Neural cell (in vitro differentiated cells): ENCODE results near the gene KCNIP4. TPM values are rescaled to one million over a fixed set of nuclear protein-coding genes. Genes with fewer than 3 reads are reported as not detected.

ENCODE experiments used
- H2AFZ ChIP-seq: fragments of 200-600, 300-800 bp; sonication (generic), shearing (Covaris generic); 2 replicates; pipeline ENCODE4 v1.6.0; 2014; ENCODE audit warnings: low read depth, mild to moderate bottlenecking, antibody characterized with exemption, low read length, moderate library complexity
- H3F3A ChIP-seq: fragments of 200-600 bp; shearing (Covaris generic); 2 replicates; pipeline ENCODE4 v1.6.1; 2016; ENCODE audit warnings: mild to moderate bottlenecking, moderate library complexity, mixed read lengths, antibody characterized with exemption, low read length; ENCODE audit not compliant: insufficient read depth, poor library complexity, severe bottlenecking
- H3K27ac ChIP-seq: fragments of 200-600, 300-800 bp; sonication (generic), shearing (Covaris generic); 2 replicates; pipeline ENCODE4 v1.5.1; 2014; ENCODE audit warnings: mild to moderate bottlenecking, low read length, moderate library complexity
- H3K27me3 ChIP-seq: fragments of 300-800, 200-600 bp; sonication (generic), shearing (Covaris generic); 2 replicates; pipeline ENCODE4 v1.6.0; 2014; ENCODE audit warnings: mild to moderate bottlenecking, low read depth, low read length, moderate library complexity; ENCODE audit not compliant: insufficient read depth
- H3K36me3 ChIP-seq: fragments of 300-800, 200-600 bp; sonication (generic), shearing (Covaris generic); 2 replicates; pipeline ENCODE4 v1.5.1; 2014; ENCODE audit warnings: mild to moderate bottlenecking, antibody characterized with exemption, low read length, moderate library complexity; ENCODE audit not compliant: insufficient read depth
- H3K4me2 ChIP-seq: fragments of 300-800, 200-600 bp; sonication (generic), shearing (Covaris generic); 2 replicates; pipeline ENCODE4 v1.6.0; 2014; ENCODE audit warnings: mild to moderate bottlenecking, low read length
- H3K4me3 ChIP-seq: fragments of 300-800, 200-600 bp; sonication (generic), shearing (Covaris generic); 2 replicates; pipeline ENCODE4 v1.5.1; 2014; ENCODE audit warnings: mild to moderate bottlenecking, low read length, moderate library complexity
- H3K79me2 ChIP-seq: fragments of 200-600 bp; shearing (Covaris generic); replicated peaks from 2 replicates; pipeline ENCODE4 v1.6.0; 2014; ENCODE audit warnings: mild to moderate bottlenecking, low read length, moderate library complexity; ENCODE audit not compliant: insufficient read depth
- H3K9ac ChIP-seq: fragments of 300-800, 200-600 bp; sonication (generic), shearing (Covaris generic); 2 replicates; pipeline ENCODE4 v1.6.1; 2016; ENCODE audit warnings: mild to moderate bottlenecking, low read length, mixed read lengths
- H3K9me2 ChIP-seq: fragments of 200-600 bp; shearing (Covaris generic); 2 replicates; pipeline ENCODE4 v1.6.1; 2016; ENCODE audit warnings: mild to moderate bottlenecking, low read length, mixed read lengths; ENCODE audit not compliant: insufficient read depth
- H3K9me3 ChIP-seq: fragments of 200-600, 300-800 bp; sonication (generic), shearing (Covaris generic); 2 replicates; pipeline ENCODE4 v1.6.1; 2016; ENCODE audit warnings: mild to moderate bottlenecking, mixed run types, low read length, moderate library complexity, mixed read lengths
- H4K20me1 ChIP-seq: fragments of 200-600 bp; shearing (Covaris generic); 2 replicates; pipeline ENCODE4 v1.6.1; 2016; ENCODE audit warnings: mild to moderate bottlenecking, mixed run types; ENCODE audit not compliant: insufficient read depth
- MXI1 ChIP-seq: fragments of 450-650 bp; conservative IDR thresholded peaks from 2 replicates; pipeline ENCODE4 v1.6.1; 2014; ENCODE audit warnings: antibody characterized with exemption, mild to moderate bottlenecking; ENCODE audit not compliant: poor library complexity, severe bottlenecking
- POLR2AphosphoS5 ChIP-seq: IDR thresholded peaks from 2 replicates; pipeline ENCODE4 v1.6.1; 2012
- RAD21 ChIP-seq: fragments of 450-650 bp; conservative IDR thresholded peaks from 2 replicates; pipeline ENCODE4 v1.6.1; 2014; ENCODE audit warnings: antibody characterized with exemption, mild to moderate bottlenecking, moderate library complexity
- SMC3 ChIP-seq: fragments of 450-650 bp; conservative IDR thresholded peaks from 2 replicates; pipeline ENCODE4 v1.6.1; 2014; ENCODE audit warnings: antibody characterized with exemption, mild to moderate bottlenecking, moderate library complexity; ENCODE audit not compliant: poor library complexity
- TAF1 ChIP-seq: IDR thresholded peaks from 2 replicates; pipeline ENCODE4 v1.6.1; 2012; ENCODE audit warnings: low read depth
- polyA plus RNA-seq: library from polyadenylated mRNA; depleted of rRNA; stranded (reverse); fragments of >200 nt; gene quantifications from 2 replicates; pipeline ENCODE4 v1.2.3, GENCODE V29; 2014
- TF ChIP-seq, protein P1 (sequence below): fragments of 450-650 bp; IDR thresholded peaks from 2 replicates; pipeline ENCODE4 v1.5.1; 2014; ENCODE audit warnings: antibody characterized with exemption, mild to moderate bottlenecking, moderate library complexity; ENCODE audit not compliant: poor library complexity, severe bottlenecking
- TF ChIP-seq, protein P2 (sequence below): IDR thresholded peaks from 2 replicates; pipeline ENCODE4 v1.6.1; 2012; ENCODE audit warnings: borderline replicate concordance

KCNIP4 gene
- polyA plus RNA-seq, 1 donor from 2014 or later, result 22.8 TPM

DNA sequence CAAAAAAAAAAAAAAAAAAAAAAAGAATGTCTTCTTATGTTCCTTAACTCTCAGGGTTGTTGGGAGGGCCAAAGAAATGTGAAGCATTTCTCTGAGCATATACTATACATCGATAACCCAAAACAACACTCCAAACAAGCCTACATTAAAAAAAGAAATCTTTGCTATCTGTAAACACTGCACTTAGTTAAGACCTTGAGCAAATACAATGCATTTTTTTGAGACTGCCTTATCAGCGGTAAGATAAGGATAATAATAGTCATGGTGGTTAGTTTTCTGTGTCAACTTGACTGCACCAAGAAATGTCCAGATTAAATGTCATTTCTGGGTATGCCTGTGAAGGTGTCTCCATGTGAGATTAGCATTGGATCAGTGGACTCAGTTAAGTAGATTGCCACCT is 706.4 kb downstream of the KCNIP4 start (continued):
- TF ChIP-seq MXI1 (no peak), SMC3 (no peak), POLR2AphosphoS5 (no peak)

DNA sequence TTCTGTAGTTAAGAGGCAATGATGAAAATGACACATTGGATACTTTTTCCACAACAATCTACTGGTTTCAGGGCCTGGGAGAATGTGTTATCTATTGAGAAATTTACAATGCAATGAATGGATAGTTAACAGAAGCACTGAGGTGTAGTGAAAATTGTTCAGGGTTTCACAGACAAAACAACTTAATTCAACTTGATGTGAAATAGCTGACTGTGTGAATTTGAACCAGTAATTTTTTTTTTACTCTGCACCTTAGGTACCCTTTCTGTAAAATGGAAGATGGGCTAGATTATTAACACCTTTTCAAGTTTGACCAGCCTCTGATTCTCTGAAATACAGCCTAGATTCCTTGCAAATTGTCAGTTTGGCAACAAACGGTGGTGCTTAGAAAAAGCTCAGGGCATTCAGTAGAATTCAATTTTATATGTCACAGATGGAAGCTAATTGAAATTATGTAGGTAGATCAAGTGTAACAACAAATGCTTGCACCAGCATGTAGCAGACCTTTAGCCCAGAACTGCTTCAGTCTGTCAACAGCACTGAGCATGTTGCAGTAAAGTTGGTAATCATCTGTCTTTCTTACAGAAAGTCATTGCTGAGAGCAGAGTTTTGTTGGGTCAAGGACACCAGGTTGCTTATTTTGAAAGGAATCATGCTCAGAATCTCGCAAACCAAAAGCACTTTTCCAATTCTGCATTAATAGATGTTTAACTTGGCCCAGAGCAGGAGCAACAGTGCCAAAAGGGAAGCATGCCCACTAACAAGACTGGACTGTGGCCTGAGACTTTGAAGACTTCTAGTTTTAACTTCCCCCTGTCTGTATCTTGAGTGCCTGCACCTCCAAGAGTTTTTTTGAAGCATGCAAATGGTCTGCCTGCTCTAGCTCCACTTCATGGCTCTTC is 721.7 kb downstream of the KCNIP4 start:
- no peak overlapping the region for H3K27ac ChIP-seq

DNA sequence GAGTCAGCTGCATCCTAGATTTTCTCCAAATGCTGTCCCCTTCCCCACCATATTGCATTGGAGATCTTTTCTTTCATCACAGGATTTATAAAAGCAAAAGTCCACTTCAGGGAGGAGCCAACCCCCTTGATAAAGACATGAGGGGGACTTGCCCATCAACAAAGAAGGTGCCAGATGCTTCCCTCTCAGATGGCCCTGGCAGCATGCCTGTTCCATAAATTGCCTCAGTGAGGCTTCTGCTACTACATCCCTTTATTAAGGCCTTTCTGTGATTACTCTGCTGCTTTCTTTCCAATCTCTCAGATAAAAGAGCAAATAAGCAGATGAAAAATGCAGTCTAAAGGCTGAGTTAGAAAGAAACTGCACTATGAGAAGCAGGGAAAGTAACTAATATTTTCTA is 736.7 kb downstream of the KCNIP4 start:
- TF ChIP-seq MXI1, result no peak
- no peak for TF ChIP-seq SMC3
- TF ChIP-seq, protein P1, sequence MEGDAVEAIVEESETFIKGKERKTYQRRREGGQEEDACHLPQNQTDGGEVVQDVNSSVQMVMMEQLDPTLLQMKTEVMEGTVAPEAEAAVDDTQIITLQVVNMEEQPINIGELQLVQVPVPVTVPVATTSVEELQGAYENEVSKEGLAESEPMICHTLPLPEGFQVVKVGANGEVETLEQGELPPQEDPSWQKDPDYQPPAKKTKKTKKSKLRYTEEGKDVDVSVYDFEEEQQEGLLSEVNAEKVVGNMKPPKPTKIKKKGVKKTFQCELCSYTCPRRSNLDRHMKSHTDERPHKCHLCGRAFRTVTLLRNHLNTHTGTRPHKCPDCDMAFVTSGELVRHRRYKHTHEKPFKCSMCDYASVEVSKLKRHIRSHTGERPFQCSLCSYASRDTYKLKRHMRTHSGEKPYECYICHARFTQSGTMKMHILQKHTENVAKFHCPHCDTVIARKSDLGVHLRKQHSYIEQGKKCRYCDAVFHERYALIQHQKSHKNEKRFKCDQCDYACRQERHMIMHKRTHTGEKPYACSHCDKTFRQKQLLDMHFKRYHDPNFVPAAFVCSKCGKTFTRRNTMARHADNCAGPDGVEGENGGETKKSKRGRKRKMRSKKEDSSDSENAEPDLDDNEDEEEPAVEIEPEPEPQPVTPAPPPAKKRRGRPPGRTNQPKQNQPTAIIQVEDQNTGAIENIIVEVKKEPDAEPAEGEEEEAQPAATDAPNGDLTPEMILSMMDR, result no peak
- no peak for TF ChIP-seq POLR2AphosphoS5
- TF ChIP-seq, protein P2, sequence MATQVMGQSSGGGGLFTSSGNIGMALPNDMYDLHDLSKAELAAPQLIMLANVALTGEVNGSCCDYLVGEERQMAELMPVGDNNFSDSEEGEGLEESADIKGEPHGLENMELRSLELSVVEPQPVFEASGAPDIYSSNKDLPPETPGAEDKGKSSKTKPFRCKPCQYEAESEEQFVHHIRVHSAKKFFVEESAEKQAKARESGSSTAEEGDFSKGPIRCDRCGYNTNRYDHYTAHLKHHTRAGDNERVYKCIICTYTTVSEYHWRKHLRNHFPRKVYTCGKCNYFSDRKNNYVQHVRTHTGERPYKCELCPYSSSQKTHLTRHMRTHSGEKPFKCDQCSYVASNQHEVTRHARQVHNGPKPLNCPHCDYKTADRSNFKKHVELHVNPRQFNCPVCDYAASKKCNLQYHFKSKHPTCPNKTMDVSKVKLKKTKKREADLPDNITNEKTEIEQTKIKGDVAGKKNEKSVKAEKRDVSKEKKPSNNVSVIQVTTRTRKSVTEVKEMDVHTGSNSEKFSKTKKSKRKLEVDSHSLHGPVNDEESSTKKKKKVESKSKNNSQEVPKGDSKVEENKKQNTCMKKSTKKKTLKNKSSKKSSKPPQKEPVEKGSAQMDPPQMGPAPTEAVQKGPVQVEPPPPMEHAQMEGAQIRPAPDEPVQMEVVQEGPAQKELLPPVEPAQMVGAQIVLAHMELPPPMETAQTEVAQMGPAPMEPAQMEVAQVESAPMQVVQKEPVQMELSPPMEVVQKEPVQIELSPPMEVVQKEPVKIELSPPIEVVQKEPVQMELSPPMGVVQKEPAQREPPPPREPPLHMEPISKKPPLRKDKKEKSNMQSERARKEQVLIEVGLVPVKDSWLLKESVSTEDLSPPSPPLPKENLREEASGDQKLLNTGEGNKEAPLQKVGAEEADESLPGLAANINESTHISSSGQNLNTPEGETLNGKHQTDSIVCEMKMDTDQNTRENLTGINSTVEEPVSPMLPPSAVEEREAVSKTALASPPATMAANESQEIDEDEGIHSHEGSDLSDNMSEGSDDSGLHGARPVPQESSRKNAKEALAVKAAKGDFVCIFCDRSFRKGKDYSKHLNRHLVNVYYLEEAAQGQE, result no peak
- H3K4me3 ChIP-seq, result no peak overlapping the region
- no peaks in the 10 kb centered on the region for H3K79me2 ChIP-seq
- no peak overlapping the region for H2AFZ ChIP-seq
- no peaks in the 10 kb centered on the region for H4K20me1 ChIP-seq
- no peak overlapping the region for H3K9ac ChIP-seq
- no peaks in the 10 kb centered on the region for H3K27me3 ChIP-seq
- no peaks in the 10 kb centered on the region for H3K9me3 ChIP-seq
- no peak overlapping the region for H3K27ac ChIP-seq
- H3K9me2 ChIP-seq, result no peaks in the 10 kb centered on the region
- no peaks in the 10 kb centered on the region for H3F3A ChIP-seq
- H3K4me2 ChIP-seq, result no peak overlapping the region
- H3K36me3 ChIP-seq, result no peaks in the 10 kb centered on the region

More for the DNA sequence above, 721.7 kb downstream of the KCNIP4 start:
- H3K9ac ChIP-seq, result no peak overlapping the region
- no peak overlapping the region for H3K4me2 ChIP-seq
- H4K20me1 ChIP-seq, result no peaks in the 10 kb centered on the region
- H3K9me3 ChIP-seq, result no peaks in the 10 kb centered on the region
- no peak overlapping the region for H2AFZ ChIP-seq
- TF ChIP-seq, protein P1, result no peak
- TF ChIP-seq TAF1, result no peak
- no peak for TF ChIP-seq SMC3
- TF ChIP-seq POLR2AphosphoS5, result no peak
- TF ChIP-seq, protein P2, result no peak
- no peak for TF ChIP-seq RAD21
- no peak for TF ChIP-seq MXI1
- H3K27me3 ChIP-seq, result no peaks in the 10 kb centered on the region
- H3K79me2 ChIP-seq, result no peaks in the 10 kb centered on the region
- H3K36me3 ChIP-seq, result no peaks in the 10 kb centered on the region
- H3K9me2 ChIP-seq, result no peaks in the 10 kb centered on the region
- no peaks in the 10 kb centered on the region for H3F3A ChIP-seq
- no peak overlapping the region for H3K4me3 ChIP-seq
